ENCODE results near the gene ATE1.
"Not testable (repeated sequence)": the region's sequence is repeated elsewhere in the genome, so short reads cannot be mapped to it uniquely, and the experiment has no call there.

Gene ATE1

GRCh38 chr10:121927841-121928527 is at the start of gene ATE1:
TSS of gene ATE1 (minus strand) at chr10:121928031. CDS start at chr10:121927949, 82 bp downstream.
- DNase-seq: peak; percentile 92

- DNase-seq: no peak
These were observed 48.8 kb upstream of the ATE1 start for GRCh38 chr10:121976607-121977006.

- DNase-seq: no peak
These were observed 47.7 kb upstream of the ATE1 start for GRCh38 chr10:121975295-121976086.

- peak; percentile 84 for DNase-seq
These were observed 46.9 kb upstream of the ATE1 start, which contains the start of gene NSMCE4A for GRCh38 chr10:121974535-121975294. TSS of gene NSMCE4A (minus strand) at chr10:121975217. CDS start at chr10:121975165, 52 bp downstream.

- no peak for DNase-seq
These were observed 46.2 kb upstream of the ATE1 start for GRCh38 chr10:121974019-121974534.

GRCh38 chr10:121969086-121969485 is 41.3 kb upstream of the ATE1 start:
- not testable (repeated sequence) for DNase-seq

GRCh38 chr10:121965996-121966395 is 38.2 kb upstream of the ATE1 start:
- DNase-seq: no peak

- no peak for DNase-seq
These were observed 33.6 kb upstream of the ATE1 start for GRCh38 chr10:121961456-121961855.

- no peak for DNase-seq
These were observed 31.8 kb upstream of the ATE1 start for GRCh38 chr10:121959671-121960070.

- DNase-seq: no peak
These were observed 28.6 kb upstream of the ATE1 start for GRCh38 chr10:121956111-121957061.

- DNase-seq: no peak
These were observed 24.4 kb upstream of the ATE1 start for GRCh38 chr10:121952226-121952625.

- no peak for DNase-seq
These were observed 21.6 kb upstream of the ATE1 start for GRCh38 chr10:121949451-121949850.

- no peak for DNase-seq
These were observed 21.2 kb upstream of the ATE1 start for GRCh38 chr10:121949049-121949448.

GRCh38 chr10:121947343-121948330 is 19.8 kb upstream of the ATE1 start:
- DNase-seq: peak; percentile 68

- peak; percentile 73 for DNase-seq
These were observed 15.1 kb upstream of the ATE1 start for GRCh38 chr10:121942749-121943416.

GRCh38 chr10:121941532-121941931 is 13.7 kb upstream of the ATE1 start:
- no peak for DNase-seq

GRCh38 chr10:121936295-121936694 is 8.5 kb upstream of the ATE1 start:
- no peak for DNase-seq

- no peak for DNase-seq
These were observed 7.9 kb upstream of the ATE1 start for GRCh38 chr10:121935702-121936101.

GRCh38 chr10:121930268-121931085 is 2.6 kb upstream of the ATE1 start:
- DNase-seq: not testable (repeated sequence)
